Activated naive CD8-positive, alpha-beta T cell treated with anti-CD3 and anti-CD28 coated beads, Interleukin-2, amount 10 ng/mL, durations not matched to agents 7 days and 5 days (primary cell): ENCODE measurements around the gene DHX16. TPM values are rescaled to one million over a fixed set of nuclear protein-coding genes. Genes with fewer than 3 reads are reported as not detected.

Experiments used
- ATAC-seq: fragments of 150-1000 bp; cut with Tn5 transposase; one replicate; pipeline ENCODE4 v1.10.0; 2021; ENCODE audit warnings: low read depth, moderate library complexity
- POLR2A ChIA-PET: fragments of 350-600 bp; sonication (Branson Sonifier 250); formaldehyde crosslinking; loops from one replicate; lab custom pipeline; 2021; ENCODE audit warnings: antibody characterized with exemption; lab: Charles Lee
- DNase-seq: peaks from one replicate; pipeline ENCODE4 v3.0.0; 2021
- H3K27ac Mint-ChIP-seq: one replicate; pipeline ENCODE4 v1.8.0; 2022; ENCODE audit warnings: mild to moderate bottlenecking, mixed read lengths
- H3K27me3 Mint-ChIP-seq: one replicate; pipeline ENCODE4 v1.8.0; 2022; ENCODE audit warnings: mild to moderate bottlenecking, moderate library complexity, mixed read lengths
- H3K36me3 Mint-ChIP-seq: one replicate; pipeline ENCODE4 v1.8.0; 2021; ENCODE audit warnings: mild to moderate bottlenecking, mixed read lengths
- H3K4me1 Mint-ChIP-seq: one replicate; pipeline ENCODE4 v1.8.0; 2021; ENCODE audit warnings: mixed read lengths
- H3K4me3 Mint-ChIP-seq: one replicate; pipeline ENCODE4 v1.8.0; 2022; ENCODE audit warnings: mild to moderate bottlenecking, moderate library complexity, mixed read lengths
- H3K9me3 Mint-ChIP-seq: one replicate; pipeline ENCODE4 v1.8.0; 2021; ENCODE audit warnings: mixed read lengths
- total RNA-seq, 2 experiments: library from RNA; stranded (reverse); gene quantifications; one replicate each; pipeline ENCODE4 v1.2.3, GENCODE V29; 2021

The DHX16 gene
- total RNA-seq, 2 experiments from 2014 or later = 42.9 to 44.2 TPM

DNA sequence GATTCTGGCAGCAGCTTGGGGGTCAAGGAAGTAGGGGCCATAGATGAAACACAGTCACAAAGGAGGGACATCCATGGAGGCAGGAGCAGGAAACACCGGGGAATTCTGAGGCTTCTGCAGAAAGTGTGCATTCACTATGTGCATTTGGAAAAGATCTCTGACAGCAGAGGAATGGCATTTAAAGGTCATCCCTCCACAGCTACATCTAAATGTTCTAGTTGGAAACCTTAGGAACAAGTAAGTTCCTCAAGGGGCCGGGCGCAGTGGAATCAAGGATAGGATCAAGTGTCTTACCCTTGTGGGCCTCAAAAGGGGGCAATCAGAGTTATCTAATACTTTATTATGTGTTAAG is 17.1 kb downstream of the DHX16 start:
- no peaks in the 10 kb centered on the region for H3K9me3 Mint-ChIP-seq
- H3K4me3 Mint-ChIP-seq = no peak overlapping the region
- POLR2A ChIA-PET = no interaction called here
- H3K27me3 Mint-ChIP-seq = no peaks in the 10 kb centered on the region
- ATAC-seq (no peak), DNase-seq (no peak)
- peaks cover 39% of the 10 kb centered on the region for H3K36me3 Mint-ChIP-seq
- no peak overlapping the region for H3K27ac Mint-ChIP-seq
- H3K4me1 Mint-ChIP-seq = peaks cover 10% of the 10 kb centered on the region

DNA sequence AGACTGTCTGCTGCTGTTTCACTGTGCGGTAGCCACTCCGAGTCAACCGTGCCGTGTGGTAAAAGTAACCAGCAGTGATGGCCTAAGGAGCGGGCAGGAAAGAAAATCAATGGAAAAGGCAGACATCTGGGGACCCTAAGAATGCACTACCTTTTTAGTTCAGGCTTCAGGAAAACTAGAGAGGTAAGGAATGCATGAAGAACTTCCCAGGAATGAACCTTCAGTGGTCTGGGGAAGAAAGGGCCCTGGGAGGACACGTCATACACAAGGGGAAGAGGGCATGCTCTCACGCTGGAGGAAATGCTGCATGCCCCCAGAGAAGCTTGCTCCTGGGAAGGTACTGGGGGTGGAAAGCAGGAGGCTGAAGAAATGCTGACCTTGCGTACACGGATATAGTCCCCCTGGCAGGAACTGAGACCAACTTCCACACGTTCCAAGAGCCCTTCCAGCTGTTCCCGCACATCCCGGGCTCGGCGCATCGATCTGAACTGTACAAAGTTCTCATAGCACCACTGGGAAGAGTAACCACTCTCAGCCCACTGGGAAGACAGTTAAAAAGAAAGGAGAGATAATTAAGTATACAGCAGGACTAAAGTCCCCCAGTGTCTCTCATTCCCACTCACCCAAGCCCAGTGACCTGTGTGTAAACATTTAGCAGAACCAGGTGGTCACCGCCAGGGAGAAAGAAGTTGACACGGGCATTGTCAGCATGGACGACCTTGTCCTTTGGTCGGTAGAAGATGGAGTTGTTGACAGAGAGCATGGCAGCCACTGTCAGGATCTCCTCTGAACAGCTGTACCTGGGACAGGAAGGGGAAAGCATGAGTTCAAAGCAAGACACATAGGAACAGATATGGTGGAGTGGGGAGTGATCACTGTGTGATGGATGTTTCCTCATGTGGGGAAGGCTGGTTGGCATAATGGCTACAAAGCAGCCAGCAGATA is 17.7 kb downstream of the DHX16 start:
- no peak for DNase-seq
- Mint-ChIP-seq H3K4me1 (peaks cover 10% of the 10 kb centered on the region), H3K9me3 (no peaks in the 10 kb centered on the region), H3K27ac (no peak overlapping the region), H3K36me3 (peaks cover 39% of the 10 kb centered on the region), H3K27me3 (no peaks in the 10 kb centered on the region), H3K4me3 (no peak overlapping the region)
- ATAC-seq = no peak
- POLR2A ChIA-PET = interaction anchor here (1.1 kb wide), 1 partner anchor 14 kb away, joined by 3 read pairs; no protein-coding TSS in a partner anchor

DNA sequence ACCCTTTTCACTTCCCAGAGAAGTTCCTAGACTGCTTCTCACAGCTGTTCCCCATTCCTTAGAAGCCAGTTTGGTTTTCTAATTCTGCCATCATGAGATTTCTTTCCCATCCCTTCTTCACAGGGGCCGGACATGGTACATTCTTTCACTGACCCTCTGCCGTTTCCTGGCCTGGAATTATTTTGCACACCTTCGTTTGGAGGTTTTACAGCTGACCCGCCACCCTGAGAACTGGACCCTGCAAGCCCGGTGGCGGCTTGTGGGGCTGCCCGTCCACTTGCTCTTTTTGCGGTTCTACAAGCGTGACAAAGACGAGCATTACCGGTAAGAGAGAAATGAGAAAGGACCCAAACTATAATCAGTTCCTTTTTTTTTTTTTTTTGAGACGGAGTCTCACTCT is 21.7 kb downstream of the DHX16 start:
- POLR2A ChIA-PET = interaction anchor here (0.7 kb wide), 1 partner anchor 46 kb away, joined by 4 read pairs; no protein-coding TSS in a partner anchor
- H3K36me3 Mint-ChIP-seq = peaks cover 23% of the 10 kb centered on the region
- H3K9me3 Mint-ChIP-seq = no peaks in the 10 kb centered on the region
- H3K4me3 Mint-ChIP-seq = no peak overlapping the region
- ATAC-seq (no peak), DNase-seq (no peak)
- H3K4me1 Mint-ChIP-seq = peaks cover 21% of the 10 kb centered on the region
- no peaks in the 10 kb centered on the region for H3K27me3 Mint-ChIP-seq
- peak overlapping the region; percentile 10 for H3K27ac Mint-ChIP-seq

DNA sequence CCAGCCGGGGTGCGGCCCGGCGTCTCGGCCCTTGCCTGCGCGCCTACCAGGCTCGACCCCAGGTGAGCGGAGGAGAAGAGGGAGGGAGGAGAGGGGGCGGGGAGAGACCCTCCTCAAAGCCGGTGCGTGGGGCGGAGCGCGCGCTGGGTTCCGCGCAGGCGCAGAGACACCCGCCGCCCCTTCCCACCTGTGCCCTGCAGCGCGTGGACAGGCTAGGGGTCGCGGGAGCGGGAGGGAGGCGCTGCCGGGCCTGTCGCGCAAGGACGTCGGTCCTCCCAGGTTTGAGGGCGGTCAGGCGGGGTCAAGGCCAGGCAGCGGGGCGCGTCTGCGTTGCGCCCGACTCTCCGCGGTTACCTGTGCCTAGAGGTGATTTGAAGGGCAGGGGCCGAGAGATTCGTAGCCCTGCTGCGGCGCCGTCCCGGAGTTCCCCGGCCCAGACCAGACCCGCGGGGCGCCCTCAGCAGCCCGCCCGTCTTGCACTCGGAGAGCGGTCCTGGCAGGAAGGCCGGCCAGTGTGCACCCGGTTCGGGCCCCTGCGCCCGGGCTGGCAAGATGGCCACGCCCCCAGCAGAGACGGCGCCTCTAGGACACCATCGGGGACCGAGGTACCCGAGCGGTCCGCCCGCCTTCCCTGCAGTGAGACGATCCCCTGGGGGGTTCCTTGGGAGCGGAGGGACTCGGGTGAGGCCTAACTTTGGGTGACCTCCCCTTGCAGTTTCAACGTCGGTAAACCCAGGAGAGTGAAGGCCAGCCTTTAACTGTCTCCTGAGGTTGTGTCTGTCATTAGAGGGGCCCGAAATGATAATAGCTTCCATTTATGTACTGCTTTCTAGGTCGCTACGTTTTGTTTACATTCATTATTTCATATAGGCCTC is 25.3 kb downstream of the DHX16 start:
- H3K36me3 Mint-ChIP-seq = peaks cover 23% of the 10 kb centered on the region
- ATAC-seq (peak; percentile 70), DNase-seq (peak; percentile 85)
- H3K4me3 Mint-ChIP-seq = peak overlapping the region; percentile 86
- POLR2A ChIA-PET = interaction anchor here (0.6 to 1.2 kb wide), 4 partner anchors 19 to 266 kb away, joined by 3 to 8 read pairs (median 3); partner anchors contain the start of genes DHX16, MRPS18B, PPP1R10 and VARS2
- H3K4me1 Mint-ChIP-seq = peaks cover 31% of the 10 kb centered on the region
- H3K9me3 Mint-ChIP-seq = no peaks in the 10 kb centered on the region
- H3K27me3 Mint-ChIP-seq = no peaks in the 10 kb centered on the region
- peak overlapping the region; percentile 91 for H3K27ac Mint-ChIP-seq

DNA sequence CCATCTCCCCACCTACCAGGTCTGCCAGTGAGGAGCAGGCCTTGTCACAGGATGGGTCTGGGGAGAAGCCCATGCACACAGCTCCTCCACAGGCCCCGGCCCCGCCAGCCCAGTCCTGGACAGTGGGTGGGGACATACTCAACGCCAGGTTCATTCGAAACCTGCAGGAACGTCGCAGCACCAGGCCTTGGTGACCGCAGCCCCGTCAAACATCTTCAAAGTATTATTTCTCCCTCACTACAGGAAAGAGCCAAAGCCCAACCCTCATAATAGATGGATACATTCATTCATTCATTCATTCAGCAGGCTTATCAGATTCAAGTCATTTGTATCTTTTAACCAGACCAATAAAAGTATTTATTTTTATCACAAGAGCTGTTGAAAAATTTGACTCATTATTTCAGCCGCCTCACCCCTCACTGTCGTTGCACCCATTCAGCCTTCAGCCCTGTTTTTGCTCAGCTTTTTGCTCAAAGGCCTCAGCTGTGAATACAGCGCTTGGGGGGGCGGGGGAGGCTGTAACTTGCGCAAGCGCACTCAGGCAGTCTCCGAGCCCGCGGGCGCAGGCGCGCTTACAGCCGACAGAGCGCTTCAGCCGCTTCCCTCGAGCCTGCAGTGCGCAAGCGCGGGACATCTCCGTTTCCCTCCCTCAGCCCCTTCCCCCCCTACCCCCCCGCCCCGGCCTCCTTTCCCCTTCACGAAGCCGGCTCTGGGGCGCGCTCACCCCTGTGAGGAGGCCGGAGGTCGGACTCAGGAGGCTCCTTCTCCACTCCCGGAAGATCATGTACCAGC is 26.2 kb downstream of the DHX16 start, which contains the start of gene C6orf136:
C6orf136 (plus strand) TSS at position 684 of the 792 bp plus-strand sequence; CDS start at position 783, 99 bp downstream.
- Mint-ChIP-seq H3K4me1 (peaks cover 35% of the 10 kb centered on the region), H3K36me3 (peaks cover 19% of the 10 kb centered on the region), H3K27me3 (no peaks in the 10 kb centered on the region), H3K27ac (peak within 1 kb of the TSS; percentile 91), H3K4me3 (peak within 1 kb of the TSS; percentile 86), H3K9me3 (no peaks in the 10 kb centered on the region)
- POLR2A ChIA-PET = interaction anchor here (0.6 to 2.2 kb wide), 3 partner anchors 18 to 32 kb away, joined by 3 to 7 read pairs (median 5); partner anchors contain the start of gene MRPS18B
- ATAC-seq = peak; percentile 86
- DNase-seq = peak; percentile 90

DNA sequence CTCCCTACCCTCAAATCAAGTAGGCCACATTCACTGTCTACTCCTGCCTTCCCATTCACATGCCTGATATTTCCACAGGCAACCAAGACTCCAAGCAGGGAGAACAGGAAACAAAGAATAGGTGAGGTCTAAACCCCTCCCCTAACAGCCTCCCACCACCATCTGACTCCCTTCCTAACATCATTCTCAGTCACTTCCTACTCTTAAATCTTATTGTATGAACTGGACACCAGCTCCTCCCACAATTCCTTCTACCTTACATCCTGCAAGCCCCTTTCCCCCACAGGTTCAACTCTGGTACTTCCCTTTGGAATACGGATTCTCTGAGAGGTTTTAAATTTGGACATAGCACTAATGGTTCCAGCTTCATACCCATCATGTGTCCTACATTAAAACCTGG is 26.8 kb downstream of the DHX16 start:
- no peaks in the 10 kb centered on the region for H3K9me3 Mint-ChIP-seq
- POLR2A ChIA-PET = interaction anchor here (0.7 to 2.2 kb wide), 2 partner anchors 28 to 32 kb away, joined by 5 to 7 read pairs; partner anchors contain the start of gene MRPS18B
- peaks cover 17% of the 10 kb centered on the region for H3K36me3 Mint-ChIP-seq
- peak overlapping the region; percentile 86 for H3K4me3 Mint-ChIP-seq
- peak overlapping the region; percentile 91 for H3K27ac Mint-ChIP-seq
- no peaks in the 10 kb centered on the region for H3K27me3 Mint-ChIP-seq
- no peak for ATAC-seq
- DNase-seq = no peak
- H3K4me1 Mint-ChIP-seq = peaks cover 40% of the 10 kb centered on the region

DNA sequence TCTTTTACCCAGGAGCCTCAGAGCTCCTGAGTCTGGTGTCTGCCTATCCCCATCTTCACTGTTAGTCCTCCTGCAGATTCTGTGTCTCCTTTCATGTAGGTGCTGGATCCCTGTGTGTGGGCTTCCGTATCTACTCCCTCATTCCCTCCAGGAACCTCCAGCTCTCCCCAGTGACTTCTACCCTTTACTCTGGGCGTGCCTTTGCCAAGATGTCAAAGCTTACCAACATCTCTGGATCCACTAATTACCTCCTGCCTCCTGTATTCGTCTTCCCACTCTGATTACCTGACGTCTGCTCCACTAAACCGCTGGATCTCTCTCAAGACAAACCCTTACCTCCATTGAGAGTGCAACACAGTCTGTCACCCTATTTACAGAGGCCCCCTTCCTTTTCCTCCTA is 28.0 kb downstream of the DHX16 start:
- ATAC-seq (no peak), DNase-seq (no peak)
- H3K36me3 Mint-ChIP-seq = peaks cover 16% of the 10 kb centered on the region
- POLR2A ChIA-PET = interaction anchor here (0.6 to 2.2 kb wide), 2 partner anchors 27 to 29 kb away, joined by 3 to 7 read pairs; partner anchors contain the start of gene MRPS18B
- H3K9me3 Mint-ChIP-seq = no peaks in the 10 kb centered on the region
- H3K4me3 Mint-ChIP-seq = no peak overlapping the region
- H3K4me1 Mint-ChIP-seq = peaks cover 43% of the 10 kb centered on the region
- peak overlapping the region; percentile 8 for H3K27ac Mint-ChIP-seq
- H3K27me3 Mint-ChIP-seq = no peaks in the 10 kb centered on the region

DNA sequence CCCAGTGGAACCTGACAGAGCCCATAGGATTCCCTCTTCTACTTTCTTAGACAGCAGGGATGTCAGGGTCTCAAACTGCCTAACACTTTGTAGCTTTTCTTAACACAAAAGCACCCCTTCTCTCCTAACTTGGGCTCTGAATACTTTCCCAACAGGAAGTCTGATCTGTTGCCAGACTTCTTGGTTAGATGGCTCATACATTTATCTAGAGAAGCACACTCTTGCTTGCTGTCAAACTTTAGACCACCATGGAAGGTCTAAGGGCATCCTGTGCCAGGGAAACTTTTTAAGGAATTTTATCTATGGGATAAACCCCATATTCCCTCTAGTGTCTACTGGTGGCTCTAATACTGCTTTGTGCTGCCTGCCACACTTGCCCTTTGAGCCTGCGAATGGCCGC is 29.1 kb downstream of the DHX16 start:
- no peak overlapping the region for H3K27ac Mint-ChIP-seq
- H3K27me3 Mint-ChIP-seq = no peaks in the 10 kb centered on the region
- no peak for ATAC-seq
- H3K4me1 Mint-ChIP-seq = peaks cover 39% of the 10 kb centered on the region
- no peak overlapping the region for H3K4me3 Mint-ChIP-seq
- peaks cover 15% of the 10 kb centered on the region for H3K36me3 Mint-ChIP-seq
- H3K9me3 Mint-ChIP-seq = no peaks in the 10 kb centered on the region
- POLR2A ChIA-PET = interaction anchor here (0.5 to 0.6 kb wide), 2 partner anchors 77 to 126 kb away, joined by 3 read pairs; no protein-coding TSS in a partner anchor
- no peak for DNase-seq

DNA sequence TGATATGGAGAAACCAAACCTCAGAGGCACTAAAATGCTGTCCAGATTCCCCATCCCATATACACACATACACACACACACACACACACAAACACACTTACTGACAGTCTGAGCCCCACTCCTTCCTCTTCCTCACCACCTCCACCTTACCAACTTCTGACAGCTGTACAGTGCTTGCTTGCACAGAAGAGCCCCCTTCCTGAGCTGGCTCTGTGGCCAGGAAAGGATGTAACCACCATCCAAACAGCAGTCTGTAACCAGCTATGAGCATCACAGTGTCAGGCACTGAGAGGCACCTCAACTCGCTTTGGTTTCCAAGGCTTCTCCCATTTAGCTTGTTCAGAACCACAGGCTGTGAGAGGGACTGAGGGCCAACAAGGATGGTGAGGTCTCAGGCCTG is 31.8 kb downstream of the DHX16 start:
- Mint-ChIP-seq H3K27me3 (no peaks in the 10 kb centered on the region), H3K4me3 (peak overlapping the region; percentile 42), H3K9me3 (no peaks in the 10 kb centered on the region), H3K36me3 (peaks cover 13% of the 10 kb centered on the region), H3K4me1 (peaks cover 25% of the 10 kb centered on the region), H3K27ac (peak overlapping the region; percentile 89)
- peak; percentile 38 for DNase-seq
- POLR2A ChIA-PET = interaction anchor here (1.0 to 1.8 kb wide), 8 partner anchors 8 to 38 kb away, joined by 3 to 9 read pairs (median 5); partner anchors contain the start of genes ATAT1, MRPS18B and PPP1R10
- peak; percentile 98 for ATAC-seq

DNA sequence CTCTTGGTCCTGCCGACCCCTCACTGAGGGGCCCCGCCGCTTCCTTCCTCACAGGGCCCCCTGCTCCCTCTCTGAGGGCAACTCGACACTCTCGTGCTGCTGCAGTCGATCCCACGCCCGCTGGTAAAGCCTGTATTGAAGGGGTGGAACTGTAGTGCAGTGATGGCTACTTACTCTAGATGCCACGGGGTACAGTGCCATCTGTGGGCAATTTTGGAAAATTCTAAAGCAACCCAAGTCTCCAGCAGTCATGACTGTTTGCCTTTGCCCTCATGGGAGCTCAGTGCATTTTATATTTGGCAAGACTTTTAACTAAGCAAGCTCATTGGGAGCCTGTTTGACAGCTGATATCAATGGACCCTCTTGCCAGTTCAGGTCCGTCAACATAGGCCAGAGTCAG is 32.3 kb downstream of the DHX16 start:
- H3K27ac Mint-ChIP-seq = peak overlapping the region; percentile 89
- DNase-seq (no peak), ATAC-seq (no peak)
- POLR2A ChIA-PET = interaction anchor here (1.1 to 1.8 kb wide), 7 partner anchors 9 to 39 kb away, joined by 3 to 9 read pairs (median 5); partner anchors contain the start of genes ATAT1, MRPS18B and PPP1R10
- H3K27me3 Mint-ChIP-seq = no peaks in the 10 kb centered on the region
- H3K4me1 Mint-ChIP-seq = peaks cover 20% of the 10 kb centered on the region
- no peak overlapping the region for H3K4me3 Mint-ChIP-seq
- peaks cover 14% of the 10 kb centered on the region for H3K36me3 Mint-ChIP-seq
- H3K9me3 Mint-ChIP-seq = no peaks in the 10 kb centered on the region

DNA sequence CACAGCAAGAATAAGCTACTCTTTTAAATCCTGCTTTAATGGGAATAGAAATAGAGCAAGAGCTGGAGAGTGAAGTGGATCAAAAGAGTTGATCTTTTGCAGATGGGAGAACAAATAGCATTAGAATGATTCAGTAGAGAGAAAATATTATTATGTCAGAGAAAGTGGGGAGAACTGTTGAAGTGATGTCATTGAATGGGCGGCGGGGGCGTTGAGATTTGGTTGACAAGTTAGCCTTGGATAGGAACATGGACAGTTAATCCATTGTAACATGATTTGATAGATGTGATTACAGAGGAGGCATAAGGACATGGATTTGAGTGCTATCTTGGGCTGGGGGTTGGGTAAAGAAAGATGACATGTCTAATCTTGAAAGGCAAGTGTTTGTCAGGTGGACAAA is 37.0 kb downstream of the DHX16 start:
- POLR2A ChIA-PET = no interaction called here
- no peaks in the 10 kb centered on the region for H3K27me3 Mint-ChIP-seq
- H3K27ac Mint-ChIP-seq = no peak overlapping the region
- peaks cover 4% of the 10 kb centered on the region for H3K4me1 Mint-ChIP-seq
- no peak overlapping the region for H3K4me3 Mint-ChIP-seq
- ATAC-seq (no peak), DNase-seq (no peak)
- H3K9me3 Mint-ChIP-seq = no peaks in the 10 kb centered on the region
- H3K36me3 Mint-ChIP-seq = peaks cover 23% of the 10 kb centered on the region
